T-helper 1 cell treated with Interleukin-12 subunit alpha and Interleukin-12 subunit beta and Interleukin-4 antibody, amounts not matched to agents 30 μg/mL and 1 μg/mL, for 36 hours (primary cell): ENCODE data around the gene DYDC2.

Source experiments
- H3K27ac Mint-ChIP-seq: one replicate; pipeline ENCODE4 v1.8.0; 2021; ENCODE audit warnings: mild to moderate bottlenecking, mixed read lengths
- H3K27me3 Mint-ChIP-seq: one replicate; pipeline ENCODE4 v1.8.0; 2021; ENCODE audit warnings: low read depth, mixed read lengths
- H3K36me3 Mint-ChIP-seq: one replicate; pipeline ENCODE4 v1.8.0; 2021; ENCODE audit warnings: low read depth, mixed read lengths
- H3K4me1 Mint-ChIP-seq: one replicate; pipeline ENCODE4 v1.8.0; 2021; ENCODE audit warnings: low read depth, mixed read lengths
- H3K4me3 Mint-ChIP-seq: one replicate; pipeline ENCODE4 v1.8.0; 2021; ENCODE audit warnings: mild to moderate bottlenecking, moderate library complexity, mixed read lengths
- H3K9me3 Mint-ChIP-seq: one replicate; pipeline ENCODE4 v1.8.0; 2021; ENCODE audit warnings: mixed read lengths

DYDC2 gene, protein sequence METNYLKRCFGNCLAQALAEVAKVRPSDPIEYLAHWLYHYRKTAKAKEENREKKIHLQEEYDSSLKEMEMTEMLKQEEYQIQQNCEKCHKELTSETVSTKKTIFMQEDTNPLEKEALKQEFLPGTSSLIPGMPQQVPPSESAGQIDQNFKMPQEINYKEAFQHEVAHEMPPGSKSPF

DNA sequence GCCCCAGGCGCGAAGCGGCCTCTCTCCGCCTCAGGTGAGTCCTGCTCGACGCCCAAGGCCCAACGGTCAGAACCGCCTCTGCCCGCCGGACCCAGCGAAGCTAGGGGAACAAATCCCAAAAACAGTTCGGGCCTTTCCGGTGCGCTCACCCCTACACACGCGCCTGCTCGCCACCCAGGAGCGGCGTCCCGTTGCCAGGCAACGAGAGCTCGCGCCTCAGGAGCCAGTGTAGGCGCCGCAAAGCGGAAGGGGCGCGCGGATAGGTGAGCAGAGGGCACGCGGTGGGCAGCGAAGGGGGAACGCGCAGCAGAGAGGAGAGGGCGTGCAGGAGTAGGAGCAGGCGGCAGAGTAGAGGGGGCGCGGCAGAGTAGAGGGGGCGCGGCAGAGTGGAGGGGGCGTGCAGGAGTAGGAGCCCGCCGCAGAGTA, at the start of gene DYDC2, which contains the start of gene DYDC1:
DYDC2 (plus strand) TSS at position 219 of the 426 bp plus-strand sequence. CDS start 5,663 bp downstream, outside the sequence.
DYDC1 (minus strand) TSS at position 193 of the 426 bp plus-strand sequence. CDS start 4,154 bp downstream, outside the sequence.
- Mint-ChIP-seq H3K4me1 (no peaks in the 10 kb centered on the region), H3K27me3 (peaks cover 51% of the 10 kb centered on the region), H3K36me3 (no peaks in the 10 kb centered on the region), H3K9me3 (no peaks in the 10 kb centered on the region), H3K27ac (no peak within 1 kb of the TSS), H3K4me3 (peak within 1 kb of the TSS; percentile 56)

DNA sequence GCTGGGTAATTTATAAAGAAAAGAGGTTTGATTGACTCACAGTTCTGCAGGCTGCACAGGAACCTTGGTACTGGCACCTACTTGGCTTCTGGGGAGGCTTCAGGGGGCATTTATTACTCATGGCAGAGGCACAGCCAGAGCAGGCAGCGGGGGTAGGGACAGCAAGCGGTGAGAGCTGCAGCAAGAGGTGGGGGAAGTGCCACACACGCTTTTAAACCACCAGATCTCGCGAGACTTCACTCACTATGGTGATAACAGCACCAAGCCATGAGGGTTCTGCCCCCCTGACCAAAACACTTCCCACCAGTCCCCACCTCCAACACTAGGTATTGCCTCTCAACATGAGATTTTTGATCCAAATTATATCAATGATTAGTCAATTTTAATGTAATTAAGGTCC, 43.1 kb upstream of the DYDC2 start:
- Mint-ChIP-seq H3K4me1 (no peaks in the 10 kb centered on the region), H3K27me3 (peaks cover 5% of the 10 kb centered on the region), H3K9me3 (no peaks in the 10 kb centered on the region), H3K4me3 (no peak overlapping the region), H3K27ac (no peak overlapping the region), H3K36me3 (no peaks in the 10 kb centered on the region)

DNA sequence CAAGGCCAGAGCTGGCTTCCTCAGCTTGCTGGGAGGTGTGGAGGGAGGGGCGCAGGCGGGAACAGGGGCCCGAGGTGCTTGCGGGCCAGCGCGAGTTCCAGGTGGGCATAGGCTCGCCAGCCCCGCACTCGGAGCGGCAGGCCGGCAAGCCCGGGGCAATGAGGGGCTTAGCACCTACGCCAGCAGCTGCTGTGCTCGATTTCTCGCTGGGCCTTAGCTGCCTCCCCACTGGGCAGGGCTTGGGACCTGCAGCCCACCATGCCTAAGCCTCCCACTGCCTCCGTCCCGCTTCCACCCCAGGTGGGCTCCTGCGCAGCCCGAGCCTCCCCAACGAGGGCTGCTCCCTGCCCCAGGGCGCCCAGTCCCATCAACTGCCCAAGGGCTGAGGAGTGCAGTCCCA, 41.2 kb upstream of the DYDC2 start:
- Mint-ChIP-seq H3K4me1 (no peaks in the 10 kb centered on the region), H3K9me3 (no peaks in the 10 kb centered on the region), H3K27ac (no peak overlapping the region), H3K36me3 (no peaks in the 10 kb centered on the region), H3K27me3 (peaks cover 8% of the 10 kb centered on the region), H3K4me3 (no peak overlapping the region)

DNA sequence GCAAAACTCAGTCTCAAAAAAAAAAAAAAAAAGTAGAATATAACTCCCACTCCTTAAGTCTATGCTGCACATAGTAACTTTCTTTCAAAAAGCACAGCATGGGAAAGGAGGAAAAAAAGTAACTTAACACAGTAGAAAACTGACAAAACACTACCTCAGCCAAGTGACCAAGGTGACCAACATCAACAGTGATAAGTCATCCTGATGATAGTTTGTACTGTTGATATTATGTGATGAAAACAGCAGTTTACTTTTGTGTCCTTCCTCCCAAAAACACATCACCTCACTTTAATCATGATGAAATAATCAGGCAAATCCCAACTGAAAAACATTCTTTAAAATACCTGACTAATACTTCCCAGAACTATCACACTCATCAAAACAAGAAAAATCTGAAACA, 37.8 kb upstream of the DYDC2 start:
- H3K27me3 Mint-ChIP-seq: peaks cover 8% of the 10 kb centered on the region
- H3K36me3 Mint-ChIP-seq: no peaks in the 10 kb centered on the region
- no peaks in the 10 kb centered on the region for H3K9me3 Mint-ChIP-seq

DNA sequence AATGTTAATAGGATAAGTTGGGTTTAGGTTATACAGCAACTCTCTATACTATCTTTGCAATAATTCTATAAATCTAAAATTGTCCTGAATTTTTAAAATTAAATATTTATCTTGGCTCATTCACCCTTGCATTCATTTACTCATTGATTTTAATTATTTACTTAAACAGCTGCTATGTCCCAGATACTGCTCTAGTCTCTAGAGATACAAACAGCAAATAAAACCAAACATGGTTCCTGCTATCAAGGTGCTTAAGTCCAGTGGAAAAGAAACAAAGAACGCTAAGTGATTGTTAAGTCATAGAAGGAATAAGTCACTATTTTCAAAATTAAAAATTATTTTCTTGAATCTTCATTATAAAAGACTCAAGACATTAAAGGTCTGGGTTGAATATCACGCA, 37.3 kb upstream of the DYDC2 start:
- no peak overlapping the region for H3K27ac Mint-ChIP-seq
- peaks cover 8% of the 10 kb centered on the region for H3K27me3 Mint-ChIP-seq
- no peak overlapping the region for H3K4me3 Mint-ChIP-seq
- H3K36me3 Mint-ChIP-seq: no peaks in the 10 kb centered on the region
- H3K9me3 Mint-ChIP-seq: no peaks in the 10 kb centered on the region
- no peaks in the 10 kb centered on the region for H3K4me1 Mint-ChIP-seq

More for the DNA sequence above, 37.8 kb upstream of the DYDC2 start:
- Mint-ChIP-seq H3K4me1 (no peaks in the 10 kb centered on the region), H3K4me3 (no peak overlapping the region), H3K27ac (no peak overlapping the region)

DNA sequence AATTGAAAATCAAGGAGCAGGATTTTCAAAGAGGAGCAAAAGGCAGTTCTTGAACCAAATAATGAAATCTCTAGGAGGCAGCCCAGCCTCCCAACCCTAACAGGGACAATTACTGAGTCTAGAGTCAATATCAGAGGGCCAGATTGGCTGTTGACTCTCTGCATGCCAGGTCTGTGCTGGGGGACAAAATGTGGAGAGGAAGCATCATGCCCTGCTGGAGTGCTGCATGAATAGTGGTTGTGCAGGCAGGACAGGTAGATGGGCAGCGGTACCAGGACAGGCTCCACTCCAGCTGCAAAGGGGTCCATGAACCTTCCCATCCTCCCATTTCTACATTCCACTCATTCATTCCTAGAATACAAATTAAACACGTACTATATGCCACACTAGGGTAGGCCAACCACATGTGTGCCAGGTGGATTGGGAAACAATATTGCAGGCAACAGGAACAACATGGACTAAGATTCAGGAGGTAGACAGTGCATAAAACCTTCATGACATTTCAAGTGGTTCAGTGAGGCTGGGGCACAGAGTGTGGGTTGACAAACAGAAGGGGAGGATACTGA, 36.8 kb upstream of the DYDC2 start:
- Mint-ChIP-seq H3K9me3 (no peaks in the 10 kb centered on the region), H3K27ac (no peak overlapping the region), H3K4me1 (no peaks in the 10 kb centered on the region), H3K27me3 (peaks cover 8% of the 10 kb centered on the region), H3K36me3 (no peaks in the 10 kb centered on the region), H3K4me3 (no peak overlapping the region)

DNA sequence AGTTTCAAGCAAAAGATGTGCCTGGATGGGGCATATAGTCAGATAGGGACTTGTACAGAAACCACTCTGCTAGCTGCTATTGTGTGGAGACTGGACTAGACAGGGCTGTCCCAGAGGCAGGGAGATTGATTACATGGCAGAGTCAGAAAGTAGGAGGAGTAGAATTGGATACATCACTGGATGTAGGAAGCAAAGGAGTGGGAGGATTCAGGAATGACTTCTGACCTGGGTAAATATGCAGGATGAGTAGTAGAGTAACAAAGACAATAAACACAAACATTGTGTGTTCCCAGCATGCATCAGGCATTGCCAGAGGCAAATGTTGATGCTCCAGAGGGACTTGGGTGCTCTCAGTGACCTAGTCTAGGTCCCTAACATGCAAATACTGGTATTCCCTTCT, 36.2 kb upstream of the DYDC2 start:
- no peaks in the 10 kb centered on the region for H3K4me1 Mint-ChIP-seq
- H3K27me3 Mint-ChIP-seq: peaks cover 8% of the 10 kb centered on the region
- H3K4me3 Mint-ChIP-seq: no peak overlapping the region
- no peaks in the 10 kb centered on the region for H3K9me3 Mint-ChIP-seq
- H3K27ac Mint-ChIP-seq: no peak overlapping the region
- no peaks in the 10 kb centered on the region for H3K36me3 Mint-ChIP-seq

DNA sequence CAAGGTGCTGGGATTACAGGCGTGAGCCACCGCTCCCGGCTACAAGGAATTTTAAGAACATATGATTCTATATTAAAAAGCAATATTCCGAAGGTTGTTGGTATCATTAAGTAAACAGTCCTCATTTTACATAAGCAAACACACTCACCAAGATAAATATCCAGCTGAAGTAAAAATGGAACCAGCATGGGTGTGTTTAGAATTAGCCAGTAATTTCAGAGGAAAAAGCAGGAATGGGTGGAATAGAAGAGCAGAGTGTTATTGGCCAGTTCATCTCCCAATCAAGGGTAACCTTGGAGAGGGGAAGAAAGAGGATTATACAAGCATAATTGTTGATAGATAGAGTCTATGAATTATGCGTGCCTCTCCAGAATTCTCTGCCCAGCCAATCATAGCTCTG, 35.4 kb upstream of the DYDC2 start:
- Mint-ChIP-seq H3K4me3 (no peak overlapping the region), H3K27ac (no peak overlapping the region), H3K27me3 (peaks cover 8% of the 10 kb centered on the region), H3K9me3 (no peaks in the 10 kb centered on the region), H3K36me3 (no peaks in the 10 kb centered on the region), H3K4me1 (no peaks in the 10 kb centered on the region)

DNA sequence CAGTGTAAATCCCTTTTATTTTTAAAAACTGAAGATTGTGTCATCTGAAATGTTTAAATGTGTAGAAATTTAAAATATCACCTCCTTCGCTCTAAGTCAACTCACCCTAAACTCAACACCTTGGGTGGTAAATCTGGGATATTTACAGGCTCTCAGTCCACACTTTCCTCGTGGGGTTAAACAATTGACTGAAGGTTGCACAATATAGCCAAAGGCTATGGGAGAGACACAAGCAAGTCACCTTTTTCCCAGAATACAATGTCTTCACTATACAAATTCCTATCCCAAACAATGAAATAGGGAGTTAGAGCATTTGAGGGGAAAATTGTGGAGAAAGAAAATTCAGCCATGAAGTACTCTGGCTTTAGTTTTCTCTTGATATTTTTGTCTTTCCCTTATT, 34.4 kb upstream of the DYDC2 start:
- no peaks in the 10 kb centered on the region for H3K4me1 Mint-ChIP-seq
- H3K27me3 Mint-ChIP-seq: peaks cover 8% of the 10 kb centered on the region
- H3K4me3 Mint-ChIP-seq: no peak overlapping the region
- H3K36me3 Mint-ChIP-seq: no peaks in the 10 kb centered on the region
- H3K27ac Mint-ChIP-seq: no peak overlapping the region
- no peaks in the 10 kb centered on the region for H3K9me3 Mint-ChIP-seq

DNA sequence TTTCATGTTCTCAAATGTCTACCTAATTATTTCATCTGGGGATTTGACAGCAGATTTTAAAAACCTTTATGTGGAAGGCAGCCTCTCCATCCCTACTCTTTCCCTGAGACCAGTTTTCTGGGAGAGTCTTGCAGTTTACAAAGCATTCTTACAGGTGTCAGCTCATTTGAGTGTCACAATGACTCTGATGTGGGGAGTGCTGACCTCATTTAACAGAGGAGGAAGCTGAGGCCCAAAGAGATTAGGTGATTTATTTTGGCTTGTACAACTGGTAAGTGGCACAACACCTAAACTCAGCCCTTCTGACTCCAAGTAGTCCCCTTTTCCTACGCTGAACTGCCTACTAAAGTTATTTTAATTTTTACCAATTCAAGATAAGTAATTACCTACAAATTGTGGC, 33.9 kb upstream of the DYDC2 start:
- Mint-ChIP-seq H3K36me3 (no peaks in the 10 kb centered on the region), H3K4me3 (no peak overlapping the region), H3K9me3 (no peaks in the 10 kb centered on the region), H3K4me1 (no peaks in the 10 kb centered on the region), H3K27me3 (peaks cover 8% of the 10 kb centered on the region), H3K27ac (no peak overlapping the region)

DNA sequence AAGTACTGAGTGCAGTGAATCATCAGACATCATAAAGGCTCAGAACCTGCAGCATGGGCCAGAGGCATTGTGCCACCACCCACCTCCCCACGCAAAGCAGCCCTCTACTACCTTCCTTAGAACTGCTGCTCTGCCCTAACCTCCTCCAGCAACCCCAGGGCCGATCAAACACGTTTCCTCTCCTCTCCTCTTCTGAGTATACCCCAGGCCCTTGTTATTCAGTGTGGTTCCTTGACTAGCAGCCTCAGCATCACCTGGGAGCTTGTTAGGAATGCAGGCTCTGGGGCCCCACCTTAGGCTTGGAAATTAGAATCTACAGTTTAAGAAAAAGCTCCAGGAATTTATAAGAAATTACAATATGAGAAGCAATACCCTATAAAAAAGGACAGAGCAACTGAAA, 33.3 kb upstream of the DYDC2 start:
- peaks cover 4% of the 10 kb centered on the region for H3K27me3 Mint-ChIP-seq
- H3K27ac Mint-ChIP-seq: no peak overlapping the region
- no peak overlapping the region for H3K4me3 Mint-ChIP-seq
- no peaks in the 10 kb centered on the region for H3K36me3 Mint-ChIP-seq
- H3K9me3 Mint-ChIP-seq: no peaks in the 10 kb centered on the region
- no peaks in the 10 kb centered on the region for H3K4me1 Mint-ChIP-seq

DNA sequence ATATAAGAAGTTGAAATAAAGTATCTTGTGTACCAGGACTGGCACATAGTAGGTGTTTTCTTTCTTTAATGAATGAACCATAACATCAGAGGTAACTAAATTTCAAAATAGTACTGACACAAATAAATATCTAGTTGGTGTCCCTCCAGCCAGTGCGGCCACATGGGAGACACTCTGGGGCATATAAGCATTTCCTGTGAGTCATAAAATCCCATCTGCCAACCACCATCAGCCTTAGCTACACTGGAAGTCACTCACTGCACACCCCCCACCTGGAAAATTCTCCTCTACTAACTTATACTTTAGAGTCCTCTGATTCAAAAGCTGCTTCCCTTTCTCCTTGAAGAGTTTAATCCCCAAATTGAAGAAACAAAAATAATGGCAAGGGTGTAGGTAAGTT, 32.5 kb upstream of the DYDC2 start:
- no peak overlapping the region for H3K27ac Mint-ChIP-seq
- H3K27me3 Mint-ChIP-seq: peaks cover under 1% of the 10 kb centered on the region
- no peak overlapping the region for H3K4me3 Mint-ChIP-seq

DNA sequence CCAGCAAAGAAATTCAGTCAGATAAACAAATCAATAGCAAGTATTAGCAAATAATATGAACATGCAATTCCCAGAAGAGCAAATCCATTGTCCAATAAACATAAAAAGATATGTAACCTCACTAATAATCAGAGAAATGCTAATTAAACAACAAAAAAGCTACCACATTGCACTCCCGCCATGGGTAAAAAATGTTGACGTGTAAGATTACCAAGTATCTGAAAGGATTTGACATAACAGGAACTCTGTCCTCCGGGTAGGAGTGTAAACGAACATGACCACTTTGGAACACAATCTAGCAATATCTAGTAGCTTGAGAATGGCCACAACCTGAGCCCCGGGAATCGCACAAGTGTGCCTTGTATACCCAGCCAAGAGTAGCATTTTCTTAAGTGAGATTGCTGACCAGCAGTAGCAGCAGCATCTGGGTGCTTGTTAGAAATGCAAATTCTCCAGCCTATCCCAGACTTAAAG, 31.7 kb upstream of the DYDC2 start:
- Mint-ChIP-seq H3K4me3 (no peak overlapping the region), H3K9me3 (no peaks in the 10 kb centered on the region), H3K4me1 (no peaks in the 10 kb centered on the region), H3K27me3 (no peaks in the 10 kb centered on the region), H3K27ac (no peak overlapping the region), H3K36me3 (no peaks in the 10 kb centered on the region)

More for the DNA sequence above, 32.5 kb upstream of the DYDC2 start:
- H3K9me3 Mint-ChIP-seq: no peaks in the 10 kb centered on the region
- no peaks in the 10 kb centered on the region for H3K36me3 Mint-ChIP-seq
- H3K4me1 Mint-ChIP-seq: no peaks in the 10 kb centered on the region

DNA sequence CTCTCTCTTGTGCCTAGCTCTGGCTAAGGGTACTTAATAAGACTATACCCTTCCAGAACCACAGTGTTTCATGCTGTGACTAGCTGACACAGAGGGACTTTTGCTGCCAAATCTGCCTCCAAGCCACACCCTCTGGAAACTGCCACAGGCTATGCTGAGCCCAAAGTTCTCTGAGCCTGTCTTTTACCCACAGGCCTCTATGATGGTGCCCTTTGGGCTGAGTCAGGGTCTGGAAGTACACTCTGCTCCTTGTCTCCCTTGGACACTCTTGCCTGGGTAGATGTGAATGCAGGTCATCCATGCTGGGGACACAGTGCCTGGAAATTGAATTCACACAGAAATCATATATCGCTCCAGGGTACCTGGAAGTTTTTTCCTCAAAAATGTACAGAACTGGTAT, 22.6 kb upstream of the DYDC2 start:
- H3K4me3 Mint-ChIP-seq: no peak overlapping the region
- H3K4me1 Mint-ChIP-seq: no peaks in the 10 kb centered on the region
- no peak overlapping the region for H3K27ac Mint-ChIP-seq
- H3K36me3 Mint-ChIP-seq: no peaks in the 10 kb centered on the region
- no peaks in the 10 kb centered on the region for H3K9me3 Mint-ChIP-seq
- peaks cover 23% of the 10 kb centered on the region for H3K27me3 Mint-ChIP-seq

DNA sequence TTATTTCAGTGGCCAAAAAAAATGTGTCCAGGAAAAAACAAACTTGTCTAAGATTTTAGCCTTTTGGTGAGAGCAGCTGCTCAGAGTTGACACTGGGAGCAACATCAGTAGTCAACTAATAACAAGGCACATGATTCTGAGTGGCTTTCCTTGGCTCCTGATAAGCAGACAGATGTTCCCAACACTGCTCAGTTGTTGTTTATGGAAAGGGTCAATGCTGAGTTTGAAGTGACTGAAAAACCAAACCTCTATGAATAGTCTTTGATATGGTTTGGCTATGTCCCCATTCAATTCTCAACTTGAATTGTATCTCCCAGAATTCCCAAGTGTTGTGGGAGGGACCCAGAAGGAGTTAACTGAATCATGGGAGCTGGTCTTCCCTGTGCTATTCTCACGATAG, 12.3 kb upstream of the DYDC2 start:
- H3K27ac Mint-ChIP-seq: no peak overlapping the region
- no peak overlapping the region for H3K4me3 Mint-ChIP-seq
- no peaks in the 10 kb centered on the region for H3K36me3 Mint-ChIP-seq
- H3K4me1 Mint-ChIP-seq: no peaks in the 10 kb centered on the region
- no peaks in the 10 kb centered on the region for H3K9me3 Mint-ChIP-seq
- peaks cover 3% of the 10 kb centered on the region for H3K27me3 Mint-ChIP-seq
